ENCODE measurements around the gene FADS2. TPM values are rescaled to one million over a fixed set of nuclear protein-coding genes. Genes with fewer than 3 reads are reported as not detected.
A peak's percentile ranks its signal among the peaks of the same experiment; 100 is the strongest.

The FADS2 gene
- total and polyA plus RNA-seq, 2 of the 13 experiments (the other 11 are each of a cell fraction or from before 2014, with no cell fraction given), result 90.1 to 124 TPM

DNA sequence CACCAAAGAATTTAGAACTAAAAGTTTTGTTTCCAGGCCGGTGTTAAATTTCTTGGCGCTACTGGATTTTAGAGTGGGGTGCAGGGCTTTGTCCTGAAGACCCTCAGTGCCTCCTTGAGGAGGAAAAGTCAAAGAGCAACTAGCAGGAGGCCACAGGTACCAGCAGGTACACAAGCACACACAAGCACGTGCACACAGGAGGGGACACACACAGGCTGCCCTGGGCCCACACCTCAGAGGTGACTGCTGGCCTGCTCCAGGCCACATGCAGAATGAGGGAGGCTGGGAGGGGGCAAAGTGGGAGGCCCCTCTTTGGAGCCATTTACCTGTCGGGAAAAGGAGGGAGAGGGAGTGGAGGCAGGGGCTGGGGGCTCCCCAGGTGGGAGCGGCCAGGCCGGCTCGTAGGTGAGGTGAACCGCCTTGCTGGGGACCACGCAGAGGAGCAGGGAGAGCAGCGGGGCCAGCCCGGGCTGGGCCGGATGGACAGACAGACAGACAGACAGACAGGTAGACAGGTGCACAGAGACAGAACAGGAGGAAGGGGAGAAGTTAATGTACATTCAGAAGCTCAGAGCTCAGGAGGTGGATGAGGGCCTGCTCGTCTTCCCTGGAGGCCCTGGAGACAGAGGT is 77.1 kb downstream of the FADS2 start (continued):
- TF ChIP-seq, protein P1, sequence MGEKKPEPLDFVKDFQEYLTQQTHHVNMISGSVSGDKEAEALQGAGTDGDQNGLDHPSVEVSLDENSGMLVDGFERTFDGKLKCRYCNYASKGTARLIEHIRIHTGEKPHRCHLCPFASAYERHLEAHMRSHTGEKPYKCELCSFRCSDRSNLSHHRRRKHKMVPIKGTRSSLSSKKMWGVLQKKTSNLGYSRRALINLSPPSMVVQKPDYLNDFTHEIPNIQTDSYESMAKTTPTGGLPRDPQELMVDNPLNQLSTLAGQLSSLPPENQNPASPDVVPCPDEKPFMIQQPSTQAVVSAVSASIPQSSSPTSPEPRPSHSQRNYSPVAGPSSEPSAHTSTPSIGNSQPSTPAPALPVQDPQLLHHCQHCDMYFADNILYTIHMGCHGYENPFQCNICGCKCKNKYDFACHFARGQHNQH (CRISPR knock-in tag; IDR thresholded peaks at IDR 0.05), result 0 out of 2 replicates have a peak, but pooled peaks have one; percentile 13
- TF ChIP-seq, protein P2, sequence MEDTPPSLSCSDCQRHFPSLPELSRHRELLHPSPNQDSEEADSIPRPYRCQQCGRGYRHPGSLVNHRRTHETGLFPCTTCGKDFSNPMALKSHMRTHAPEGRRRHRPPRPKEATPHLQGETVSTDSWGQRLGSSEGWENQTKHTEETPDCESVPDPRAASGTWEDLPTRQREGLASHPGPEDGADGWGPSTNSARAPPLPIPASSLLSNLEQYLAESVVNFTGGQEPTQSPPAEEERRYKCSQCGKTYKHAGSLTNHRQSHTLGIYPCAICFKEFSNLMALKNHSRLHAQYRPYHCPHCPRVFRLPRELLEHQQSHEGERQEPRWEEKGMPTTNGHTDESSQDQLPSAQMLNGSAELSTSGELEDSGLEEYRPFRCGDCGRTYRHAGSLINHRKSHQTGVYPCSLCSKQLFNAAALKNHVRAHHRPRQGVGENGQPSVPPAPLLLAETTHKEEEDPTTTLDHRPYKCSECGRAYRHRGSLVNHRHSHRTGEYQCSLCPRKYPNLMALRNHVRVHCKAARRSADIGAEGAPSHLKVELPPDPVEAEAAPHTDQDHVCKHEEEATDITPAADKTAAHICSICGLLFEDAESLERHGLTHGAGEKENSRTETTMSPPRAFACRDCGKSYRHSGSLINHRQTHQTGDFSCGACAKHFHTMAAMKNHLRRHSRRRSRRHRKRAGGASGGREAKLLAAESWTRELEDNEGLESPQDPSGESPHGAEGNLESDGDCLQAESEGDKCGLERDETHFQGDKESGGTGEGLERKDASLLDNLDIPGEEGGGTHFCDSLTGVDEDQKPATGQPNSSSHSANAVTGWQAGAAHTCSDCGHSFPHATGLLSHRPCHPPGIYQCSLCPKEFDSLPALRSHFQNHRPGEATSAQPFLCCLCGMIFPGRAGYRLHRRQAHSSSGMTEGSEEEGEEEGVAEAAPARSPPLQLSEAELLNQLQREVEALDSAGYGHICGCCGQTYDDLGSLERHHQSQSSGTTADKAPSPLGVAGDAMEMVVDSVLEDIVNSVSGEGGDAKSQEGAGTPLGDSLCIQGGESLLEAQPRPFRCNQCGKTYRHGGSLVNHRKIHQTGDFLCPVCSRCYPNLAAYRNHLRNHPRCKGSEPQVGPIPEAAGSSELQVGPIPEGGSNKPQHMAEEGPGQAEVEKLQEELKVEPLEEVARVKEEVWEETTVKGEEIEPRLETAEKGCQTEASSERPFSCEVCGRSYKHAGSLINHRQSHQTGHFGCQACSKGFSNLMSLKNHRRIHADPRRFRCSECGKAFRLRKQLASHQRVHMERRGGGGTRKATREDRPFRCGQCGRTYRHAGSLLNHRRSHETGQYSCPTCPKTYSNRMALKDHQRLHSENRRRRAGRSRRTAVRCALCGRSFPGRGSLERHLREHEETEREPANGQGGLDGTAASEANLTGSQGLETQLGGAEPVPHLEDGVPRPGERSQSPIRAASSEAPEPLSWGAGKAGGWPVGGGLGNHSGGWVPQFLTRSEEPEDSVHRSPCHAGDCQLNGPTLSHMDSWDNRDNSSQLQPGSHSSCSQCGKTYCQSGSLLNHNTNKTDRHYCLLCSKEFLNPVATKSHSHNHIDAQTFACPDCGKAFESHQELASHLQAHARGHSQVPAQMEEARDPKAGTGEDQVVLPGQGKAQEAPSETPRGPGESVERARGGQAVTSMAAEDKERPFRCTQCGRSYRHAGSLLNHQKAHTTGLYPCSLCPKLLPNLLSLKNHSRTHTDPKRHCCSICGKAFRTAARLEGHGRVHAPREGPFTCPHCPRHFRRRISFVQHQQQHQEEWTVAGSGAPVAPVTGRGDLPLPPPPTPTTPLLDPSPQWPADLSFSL (CRISPR knock-in tag; IDR thresholded peaks at IDR 0.05), result 0 out of 2 replicates have a peak, but pooled peaks have one; percentile 51
- TF ChIP-seq ZNF143 (CRISPR knock-in tag; IDR thresholded peaks at IDR 0.05) (no peak), SNAI1 (CRISPR knock-in tag; IDR thresholded peaks at IDR 0.05; ENCODE audit: borderline replicate concordance) (no peak), KDM2A (CRISPR knock-in tag; IDR thresholded peaks at IDR 0.05; ENCODE audit: borderline replicate concordance, low read depth) (no peak), ZNF263 (CRISPR knock-in tag; IDR thresholded peaks at IDR 0.05) (no peak), TAF1 (CRISPR knock-in tag; IDR thresholded peaks at IDR 0.05) (no peak)
- TF ChIP-seq, protein P3, sequence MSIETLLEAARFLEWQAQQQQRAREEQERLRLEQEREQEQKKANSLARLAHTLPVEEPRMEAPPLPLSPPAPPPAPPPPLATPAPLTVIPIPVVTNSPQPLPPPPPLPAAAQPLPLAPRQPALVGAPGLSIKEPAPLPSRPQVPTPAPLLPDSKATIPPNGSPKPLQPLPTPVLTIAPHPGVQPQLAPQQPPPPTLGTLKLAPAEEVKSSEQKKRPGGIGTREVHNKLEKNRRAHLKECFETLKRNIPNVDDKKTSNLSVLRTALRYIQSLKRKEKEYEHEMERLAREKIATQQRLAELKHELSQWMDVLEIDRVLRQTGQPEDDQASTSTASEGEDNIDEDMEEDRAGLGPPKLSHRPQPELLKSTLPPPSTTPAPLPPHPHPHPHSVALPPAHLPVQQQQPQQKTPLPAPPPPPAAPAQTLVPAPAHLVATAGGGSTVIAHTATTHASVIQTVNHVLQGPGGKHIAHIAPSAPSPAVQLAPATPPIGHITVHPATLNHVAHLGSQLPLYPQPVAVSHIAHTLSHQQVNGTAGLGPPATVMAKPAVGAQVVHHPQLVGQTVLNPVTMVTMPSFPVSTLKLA (IDR thresholded peaks at IDR 0.05), result no peak
- TF ChIP-seq, protein P4, sequence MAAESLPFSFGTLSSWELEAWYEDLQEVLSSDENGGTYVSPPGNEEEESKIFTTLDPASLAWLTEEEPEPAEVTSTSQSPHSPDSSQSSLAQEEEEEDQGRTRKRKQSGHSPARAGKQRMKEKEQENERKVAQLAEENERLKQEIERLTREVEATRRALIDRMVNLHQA (CRISPR knock-in tag; IDR thresholded peaks at IDR 0.05), result no peak

Data from HepG2 (cell line).